Tongue (tissue), 2 donors: ENCODE results near the gene AJUBA. TPM values are rescaled to one million over a fixed set of nuclear protein-coding genes. Genes with fewer than 3 reads are reported as not detected.
"Not testable (repeated sequence)": the region's sequence is repeated elsewhere in the genome, so short reads cannot be mapped to it uniquely, and the experiment has no call there.

Source experiments
- DNase-seq: peaks from one replicate; pipeline ENCODE4 v3.0.0-alpha.2; 2015
- total RNA-seq: library from RNA; depleted of rRNA; stranded (reverse); fragments of >200 nt; gene quantifications from one replicate; pipeline ENCODE4 v1.2.3, GENCODE V29; 2014

Gene AJUBA
- total RNA-seq, 1 donor from 2014 or later, result 47.2 TPM

DNA sequence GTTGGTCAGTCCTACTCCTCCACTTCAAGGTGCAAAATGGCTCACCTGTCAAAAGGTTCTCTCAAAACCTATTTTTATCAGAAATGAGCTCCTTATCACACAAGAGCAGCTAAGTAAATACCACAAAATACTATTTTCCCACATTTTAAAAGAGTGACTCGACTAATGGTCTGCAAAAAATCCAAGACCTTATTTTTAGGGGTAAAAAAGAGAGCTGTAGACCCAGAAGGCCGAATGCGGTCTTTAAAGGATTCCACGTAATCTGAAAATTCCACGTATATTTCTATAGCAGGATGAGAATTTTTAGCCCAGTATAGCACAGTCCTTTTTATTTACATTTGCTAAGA is 23.8 kb upstream of the AJUBA start:
- DNase-seq, result no peak

DNA sequence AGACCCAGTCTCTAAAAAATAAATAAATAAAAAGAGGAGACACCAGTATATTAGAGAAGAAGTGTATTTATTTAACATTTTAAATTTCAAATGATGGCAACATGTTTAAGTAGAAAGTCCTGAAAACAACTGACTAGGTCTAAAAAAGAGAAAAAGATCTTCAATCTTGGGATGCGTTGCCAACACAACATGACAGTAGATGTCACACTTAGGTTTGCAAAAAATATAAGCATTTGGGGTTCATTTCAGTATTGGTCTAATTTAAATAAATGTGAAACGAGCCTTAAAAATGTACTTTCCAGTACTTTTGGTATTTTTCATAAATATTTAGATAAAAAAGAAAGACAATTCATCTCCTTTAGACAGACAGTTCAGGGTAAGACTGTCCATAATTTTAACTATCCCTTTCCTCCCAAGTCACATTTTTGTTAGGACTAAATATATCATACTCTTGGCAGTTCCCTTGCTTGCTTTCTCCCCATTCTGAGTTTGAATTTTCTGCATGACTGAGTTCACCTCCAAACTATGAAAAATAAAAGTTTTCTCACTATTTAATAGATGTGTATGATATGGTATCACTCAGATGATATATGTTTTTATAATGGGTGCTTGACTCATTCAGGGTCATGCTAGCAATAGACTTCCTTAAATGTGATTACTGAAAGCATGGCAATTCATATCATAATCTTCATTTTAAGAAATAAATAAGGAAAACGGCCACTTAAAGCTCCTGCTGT is 23.3 kb upstream of the AJUBA start:
- DNase-seq, result no peak

DNA sequence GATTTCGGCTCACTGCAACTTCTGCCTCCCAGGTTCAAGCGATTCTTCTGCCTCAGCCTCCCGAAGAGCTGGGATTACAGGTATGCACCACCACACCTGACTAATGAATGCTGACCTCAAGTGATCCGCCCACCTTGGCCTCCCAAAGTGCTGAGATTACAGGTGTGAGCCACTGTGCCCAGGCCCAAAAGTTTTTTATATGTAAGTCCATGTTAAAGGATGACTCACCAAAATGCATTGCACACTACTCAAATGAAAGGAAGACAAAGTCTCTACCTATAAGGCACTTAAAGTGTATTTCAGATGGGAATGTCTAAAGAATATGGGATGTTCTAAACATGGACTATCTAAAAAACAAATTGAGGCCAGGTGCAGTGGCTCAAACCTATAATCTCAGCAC is 21.9 kb upstream of the AJUBA start:
- DNase-seq, result not testable (repeated sequence)

DNA sequence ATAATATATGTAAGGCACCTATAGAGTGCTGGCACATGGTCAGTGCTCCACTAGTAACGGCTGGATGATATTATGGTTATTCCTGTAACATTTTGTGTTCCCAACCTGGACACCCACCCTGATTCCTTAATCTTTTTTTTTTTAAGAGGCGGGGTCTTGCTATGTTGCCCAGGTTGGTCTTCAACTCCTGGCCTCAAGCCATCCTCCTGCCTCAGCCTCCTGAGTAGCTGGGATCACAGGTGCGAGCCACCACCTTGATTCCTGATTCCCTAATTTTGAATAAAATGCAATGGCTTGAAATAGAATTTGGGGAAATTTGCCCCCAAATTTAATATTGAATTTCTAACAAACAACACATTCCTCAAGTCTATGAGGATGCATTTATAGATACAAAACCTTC is 20.2 kb upstream of the AJUBA start:
- DNase-seq, result no peak

DNA sequence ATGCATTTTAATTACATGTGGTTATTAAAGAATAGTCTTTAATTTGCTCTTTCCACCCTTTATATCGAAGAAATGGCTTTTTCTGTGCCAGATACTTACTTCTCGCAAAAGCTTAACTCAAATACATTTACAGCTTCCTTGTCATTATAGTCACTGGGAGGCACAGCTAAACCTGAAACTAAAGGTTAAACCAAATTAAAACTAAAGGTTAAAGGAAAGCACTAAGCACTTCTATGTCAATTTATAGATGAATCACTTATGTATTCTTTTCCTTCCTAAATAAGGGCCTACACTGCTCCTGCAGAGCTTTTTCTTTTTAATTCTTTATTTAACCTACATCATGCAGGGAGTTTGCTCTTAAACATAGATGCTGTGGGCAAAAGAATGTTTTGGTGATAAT is 18.5 kb upstream of the AJUBA start:
- no peak for DNase-seq

DNA sequence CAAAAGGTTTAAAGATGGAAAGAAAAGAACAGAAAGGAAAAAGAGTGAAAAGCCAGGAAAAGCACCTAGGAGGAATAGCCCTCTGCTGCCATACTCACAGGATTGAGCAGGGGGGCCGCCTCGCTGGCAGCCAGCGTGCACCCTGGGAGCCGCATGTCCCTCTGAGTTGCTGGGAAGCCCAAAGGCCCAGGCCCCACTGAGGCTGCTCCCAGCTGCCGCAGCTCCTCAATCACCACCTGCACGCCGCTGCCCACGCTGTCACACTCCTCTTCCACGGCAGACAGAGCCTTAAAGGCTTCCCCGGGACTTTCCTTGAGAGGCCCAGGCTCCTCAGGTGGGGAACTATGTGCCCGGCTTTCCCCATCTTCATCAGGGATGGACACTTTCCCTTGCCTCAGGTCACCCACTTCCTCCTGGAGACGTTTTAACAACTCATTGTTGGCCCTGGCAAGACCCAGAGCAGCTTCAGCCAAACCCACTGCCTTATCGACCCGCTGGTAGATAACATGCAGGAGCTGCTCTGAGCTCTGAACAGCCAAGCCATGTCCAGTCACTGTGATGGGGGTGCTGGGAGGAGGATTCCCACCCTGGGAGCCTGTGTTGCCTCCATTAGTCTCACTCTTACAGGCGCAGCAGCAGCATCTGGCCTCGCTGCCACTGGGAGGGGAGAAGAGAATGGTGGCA is 16.1 kb upstream of the AJUBA start:
- peak; percentile 72 for DNase-seq

- DNase-seq, result peak; percentile 51
These were observed 15.4 kb upstream of the AJUBA start for GRCh38 chr14:22997676-22998323.

DNA sequence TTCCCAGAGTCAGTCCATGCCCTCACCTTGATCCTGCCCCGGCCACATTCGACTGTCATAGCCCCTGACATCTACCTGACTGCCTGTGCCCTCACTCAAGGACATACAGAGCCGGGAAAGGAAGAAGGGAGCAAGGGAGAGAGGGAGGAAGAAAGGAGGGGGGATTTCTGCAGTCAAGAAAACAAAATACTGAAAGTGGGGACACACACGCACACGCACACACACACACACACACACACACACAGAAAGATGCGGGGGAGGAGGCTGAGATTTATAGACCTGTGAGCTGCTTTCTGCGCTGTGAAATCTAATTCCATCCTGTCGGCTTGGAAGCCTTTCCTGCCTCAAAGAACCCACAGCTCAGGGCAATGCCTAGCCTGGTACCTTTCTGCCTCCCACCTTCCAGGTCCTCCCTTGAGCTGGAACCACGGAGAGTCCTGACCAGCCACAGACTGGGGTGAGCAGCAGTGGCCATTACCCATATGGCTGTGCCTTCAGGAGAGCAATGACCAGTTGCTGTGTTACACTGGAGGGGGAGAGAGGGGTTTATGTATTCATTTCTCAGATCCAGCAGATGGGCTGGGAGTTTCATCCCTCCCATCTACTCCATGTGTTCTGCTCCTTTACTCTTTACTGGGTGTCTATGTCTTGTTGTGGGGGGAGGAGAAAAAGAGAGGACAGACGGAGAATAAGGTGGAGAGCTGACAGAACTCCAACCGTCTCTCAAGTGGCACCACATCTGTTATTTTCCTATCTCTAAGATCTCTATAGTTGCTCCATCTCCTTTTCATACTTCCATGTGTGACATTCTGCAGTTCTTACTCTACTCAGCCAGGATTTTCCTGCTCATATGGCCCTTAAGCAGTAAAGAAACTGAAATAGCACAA is 14.7 kb upstream of the AJUBA start:
- no peak for DNase-seq

DNA sequence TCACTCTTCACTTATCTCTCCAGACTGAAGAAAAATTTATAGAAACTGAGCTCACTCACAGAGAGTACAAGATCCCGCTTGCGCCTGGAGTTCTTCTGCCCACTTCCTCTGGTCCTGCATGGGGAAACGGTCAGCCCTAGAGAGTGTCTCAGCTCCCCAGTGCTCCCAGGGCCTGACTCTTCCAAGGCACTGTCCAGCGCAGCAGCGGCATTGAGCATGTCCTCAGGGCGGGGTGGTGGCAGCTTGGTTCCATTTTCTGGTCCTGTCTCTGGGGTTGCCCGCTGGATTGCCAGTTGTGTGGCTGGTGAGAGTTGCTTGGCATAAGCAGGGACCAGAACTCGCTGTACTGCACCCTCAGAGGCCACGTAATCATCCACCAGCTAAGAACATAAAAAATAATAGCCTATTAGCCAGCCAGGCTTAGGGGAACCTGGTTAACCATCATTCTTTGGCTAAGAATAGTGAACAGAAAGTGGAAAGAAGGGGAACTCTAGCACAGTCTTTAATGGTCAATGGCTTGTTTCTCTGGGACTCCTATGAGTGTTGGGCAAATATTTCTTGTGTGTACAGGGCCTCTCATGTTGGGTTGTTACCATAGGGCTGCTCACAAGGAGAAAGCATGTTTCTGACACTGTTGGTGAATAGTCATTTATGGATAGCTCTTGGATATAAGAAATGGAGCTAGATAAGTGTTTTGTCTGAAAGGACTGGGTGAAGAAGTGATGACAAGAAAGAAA is 13.7 kb upstream of the AJUBA start:
- no peak for DNase-seq

DNA sequence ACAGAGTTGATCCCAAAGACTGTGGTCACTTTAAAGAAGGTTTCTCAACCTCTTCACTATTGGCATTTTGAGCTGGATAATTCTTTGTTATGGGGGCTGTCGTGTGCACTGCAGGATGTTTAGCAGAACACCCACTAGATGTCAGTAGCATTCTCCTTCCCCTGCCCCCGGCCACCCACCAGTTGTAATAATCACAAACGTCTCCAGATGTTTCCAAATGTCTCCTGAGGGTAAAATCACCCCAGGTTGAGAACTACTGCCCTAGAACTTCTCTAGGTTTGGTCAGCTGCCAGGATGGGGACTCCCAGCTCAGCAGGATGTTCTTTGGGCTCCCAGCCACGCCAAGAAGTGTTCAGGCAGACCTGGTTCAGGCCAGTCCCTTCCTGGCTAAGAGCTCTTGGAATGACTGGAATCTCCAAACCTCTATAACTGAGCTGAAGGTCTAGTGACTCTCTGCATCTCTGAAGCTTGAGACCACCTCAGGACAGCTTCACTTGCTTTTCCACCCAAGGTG is 12.5 kb upstream of the AJUBA start:
- DNase-seq, result peak; percentile 70

DNA sequence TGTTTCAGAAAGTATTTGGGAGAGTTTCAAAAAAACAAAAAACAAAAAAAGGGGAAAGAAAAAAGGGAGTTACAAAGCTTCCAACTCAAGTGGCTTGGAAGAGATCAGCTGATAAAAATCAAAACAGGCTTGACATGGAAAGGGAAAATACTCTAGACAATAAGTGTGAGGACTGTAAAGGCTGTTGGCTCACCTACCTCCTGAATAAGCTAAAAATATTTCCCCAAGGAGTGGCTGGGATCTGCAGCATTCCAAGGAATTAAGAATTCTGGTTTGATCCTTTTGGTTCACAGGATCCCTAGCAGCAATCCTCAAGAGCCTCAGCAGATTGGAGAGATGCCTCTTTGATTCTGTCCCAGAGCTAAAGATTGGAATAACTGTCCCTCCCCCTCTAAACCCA is 11.2 kb upstream of the AJUBA start:
- no peak for DNase-seq

GRCh38 chr14:22991852-22992251 is 9.5 kb upstream of the AJUBA start:
- no peak for DNase-seq

DNA sequence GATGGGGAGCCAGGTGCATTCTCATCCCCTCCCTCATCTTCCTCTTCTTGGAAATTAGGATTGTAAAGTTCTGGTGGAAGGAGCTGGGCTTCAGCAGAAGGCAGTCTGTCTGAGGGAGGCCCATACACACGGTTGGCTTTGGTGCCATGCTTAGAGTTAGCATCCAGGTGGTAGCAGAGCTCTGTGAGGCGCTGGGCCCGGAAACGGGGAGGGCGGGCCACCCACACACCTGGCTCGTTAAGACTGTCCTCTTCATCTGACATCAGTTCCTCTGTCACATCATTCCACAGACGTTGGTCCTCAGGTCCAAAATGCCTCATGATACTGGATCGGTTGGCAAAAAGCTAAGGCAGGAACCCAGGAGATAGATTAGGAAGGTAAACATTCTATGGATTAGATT is 4.9 kb upstream of the AJUBA start:
- DNase-seq, result no peak

GRCh38 chr14:22986508-22987054 is 4.2 kb upstream of the AJUBA start:
- peak; percentile 95 for DNase-seq

DNA sequence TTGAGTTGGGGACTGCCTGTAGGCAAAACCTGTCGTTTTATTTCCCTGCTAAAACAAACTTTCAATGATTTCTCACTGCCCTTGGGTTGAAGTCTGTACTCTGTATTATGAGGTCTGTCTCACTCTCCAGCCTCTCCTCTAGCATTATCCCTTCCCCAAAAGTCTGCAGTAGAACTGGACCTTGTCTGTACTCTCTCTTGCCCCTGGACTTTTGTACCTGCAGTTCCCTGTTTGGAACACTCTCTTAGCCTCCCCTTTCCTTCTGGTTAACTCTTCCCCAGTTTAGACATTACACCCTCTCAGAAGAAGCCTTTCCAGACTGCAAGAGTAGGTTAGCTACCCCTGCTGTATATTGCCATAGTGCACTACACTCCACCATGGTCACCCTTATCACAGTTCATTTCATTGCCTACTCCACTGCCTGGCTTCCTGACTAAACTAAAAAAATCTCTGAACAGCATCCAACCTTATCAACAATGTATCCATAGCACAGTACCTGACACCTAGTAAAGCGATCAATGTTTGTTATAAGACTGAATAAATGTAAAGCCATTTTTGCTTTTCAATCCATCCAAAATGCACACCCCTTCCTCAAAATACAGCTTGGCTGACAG is 3.6 kb upstream of the AJUBA start:
- no peak for DNase-seq

DNA sequence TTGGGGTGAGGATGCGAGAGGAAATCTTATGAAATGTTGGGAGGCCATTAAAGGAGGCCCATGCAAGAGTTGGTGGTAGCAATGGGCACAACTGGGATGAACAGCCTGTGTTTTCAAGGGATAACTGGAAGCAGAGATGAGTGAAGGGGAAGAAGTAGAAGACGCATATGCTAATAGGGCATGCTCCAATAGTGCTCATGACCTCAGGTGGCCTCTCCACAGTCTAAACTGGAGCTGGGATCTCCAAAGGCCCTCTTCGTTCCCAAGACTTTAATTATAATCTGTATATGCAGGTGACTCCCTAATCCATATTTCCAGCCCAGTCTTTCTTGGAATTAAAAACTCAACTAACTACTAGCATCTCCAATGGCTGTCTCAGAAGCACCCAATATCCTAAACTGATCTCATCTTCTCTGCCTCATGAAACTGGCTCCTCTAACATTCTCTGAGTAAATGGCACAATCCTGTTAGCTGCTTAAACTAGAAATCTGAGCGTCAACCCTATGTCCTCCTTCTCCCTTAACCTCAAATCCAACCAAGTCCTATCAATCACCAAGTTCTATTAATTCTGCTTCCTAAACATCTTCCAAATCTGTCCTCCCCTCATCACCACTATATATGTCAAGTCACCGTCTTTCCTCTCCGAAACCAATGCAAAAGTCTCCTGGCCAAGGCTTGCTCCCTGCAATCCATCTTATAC is 2.8 kb upstream of the AJUBA start:
- no peak for DNase-seq

DNA sequence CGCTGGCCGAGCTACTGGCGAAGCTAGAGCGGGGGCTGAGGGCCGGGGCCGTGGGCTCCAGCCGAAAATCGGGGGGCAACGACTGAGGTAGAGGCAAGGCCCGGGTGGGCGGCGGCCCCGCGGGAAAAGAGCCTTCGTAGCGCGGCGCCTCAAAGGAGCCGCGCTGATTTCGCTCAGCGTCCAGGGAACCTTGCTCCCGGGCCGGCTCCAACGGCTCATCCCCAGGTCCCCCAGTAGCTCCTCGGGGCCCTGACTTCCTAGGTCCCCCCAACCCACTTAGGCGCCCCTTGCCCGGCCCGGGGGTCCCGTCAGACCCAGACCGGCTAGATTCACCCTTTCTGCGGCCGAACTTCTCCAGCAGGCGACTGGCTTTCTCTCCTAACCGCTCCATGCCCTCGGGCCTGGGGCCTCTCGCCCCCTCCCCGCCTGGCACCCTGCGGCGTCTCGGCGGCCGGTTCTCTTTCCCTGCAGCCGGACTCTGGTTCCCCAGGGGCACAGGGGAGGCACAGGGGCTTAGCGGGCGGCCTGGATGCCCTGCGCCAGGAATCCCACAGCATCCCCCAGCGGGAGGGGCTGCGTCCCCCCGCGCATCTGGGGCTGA is 375 bp downstream of the AJUBA start:
- DNase-seq, result peak; percentile 29

DNA sequence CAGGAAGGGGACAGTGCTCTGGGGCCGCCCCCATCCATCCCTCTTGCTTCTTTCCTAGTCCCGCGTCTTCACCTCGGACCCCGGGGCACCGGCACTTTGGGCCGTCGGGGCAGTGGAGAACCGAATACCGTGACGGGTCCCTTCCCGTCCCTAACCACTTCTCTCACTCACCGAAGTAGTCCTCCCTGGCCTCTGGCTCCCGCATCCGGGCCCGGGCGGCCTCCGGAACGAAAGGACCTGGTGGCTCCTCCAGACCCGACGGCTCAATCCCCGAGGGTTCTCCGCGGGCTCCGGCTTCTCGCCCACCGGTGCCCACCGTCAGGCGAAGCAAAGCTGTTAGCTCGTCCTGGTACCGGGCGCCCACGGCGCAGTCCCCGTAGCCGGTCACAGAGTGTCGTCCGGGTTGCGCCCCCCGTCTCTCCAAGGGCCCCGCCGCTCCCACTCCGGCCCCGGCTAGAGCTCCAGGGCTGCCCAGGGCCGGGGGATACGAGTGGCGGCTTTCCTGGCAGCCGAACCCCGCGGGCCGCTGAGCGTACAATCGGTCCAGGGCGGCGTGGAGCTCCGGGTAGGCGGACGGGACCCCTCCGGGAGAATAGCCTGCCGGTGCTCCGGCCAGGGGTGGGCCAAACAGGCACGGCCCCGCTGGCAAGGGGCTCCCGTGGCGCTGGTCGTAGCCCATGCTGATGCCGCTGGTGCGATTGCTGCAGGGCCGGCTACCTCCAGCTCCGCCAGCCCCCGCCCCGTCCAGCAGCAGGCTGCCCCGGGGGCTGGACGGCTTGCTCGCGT is 1.1 kb downstream of the AJUBA start:
- DNase-seq, result peak; percentile 27

DNA sequence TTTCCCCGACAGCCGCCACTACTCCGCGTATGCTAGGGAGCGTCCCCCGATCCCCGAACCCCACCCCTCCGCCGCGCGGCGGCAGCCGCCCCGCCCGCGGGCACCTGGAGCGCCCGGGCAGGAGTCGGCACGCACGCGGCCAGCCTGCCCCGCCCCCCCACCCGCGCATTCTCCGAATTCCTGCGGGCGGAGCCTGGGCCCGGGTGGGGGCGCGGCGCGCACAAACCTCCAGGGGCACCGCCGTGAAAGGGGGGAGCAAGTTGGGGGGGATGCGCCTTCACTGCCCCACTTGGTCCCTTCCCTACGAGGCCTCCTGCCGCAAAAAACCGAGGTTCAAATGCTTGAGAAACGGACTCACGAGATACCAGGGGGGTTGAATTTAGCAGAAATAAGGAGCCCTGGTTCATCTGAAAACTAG is 1.7 kb downstream of the AJUBA start:
- peak; percentile 82 for DNase-seq
